GM21390 (cell line): Measurements from ENCODE around the gene KRT80.

Experiments
- ATAC-seq: cut with Tn5 transposase; IDR thresholded peaks from one replicate; pipeline ENCODE4 v1.9.1; 2021; ENCODE audit not compliant: unreplicated experiment

KRT80 gene

GRCh38 chr12:52156757-52157565 lies 34.9 kb downstream of the KRT80 start:
- ATAC-seq = no peak

GRCh38 chr12:52156311-52156710 lies 35.5 kb downstream of the KRT80 start:
- no peak for ATAC-seq

GRCh38 chr12:52155048-52155868 lies 36.6 kb downstream of the KRT80 start:
- ATAC-seq = no peak

GRCh38 chr12:52152905-52153317 lies 38.9 kb downstream of the KRT80 start:
- no peak for ATAC-seq

GRCh38 chr12:52151837-52152783 lies 39.7 kb downstream of the KRT80 start:
- no peak for ATAC-seq

- no peak for ATAC-seq
These were observed 40.5 kb downstream of the KRT80 start for GRCh38 chr12:52151153-52151836.

GRCh38 chr12:52149651-52150241 lies 42.1 kb downstream of the KRT80 start:
- no peak for ATAC-seq

GRCh38 chr12:52149182-52149641 lies 42.6 kb downstream of the KRT80 start:
- ATAC-seq = no peak

- ATAC-seq = no peak
These were observed 43.2 kb downstream of the KRT80 start for GRCh38 chr12:52148464-52149181.

GRCh38 chr12:52147964-52148463 lies 43.8 kb downstream of the KRT80 start:
- ATAC-seq = no peak

- no peak for ATAC-seq
These were observed 44.3 kb downstream of the KRT80 start for GRCh38 chr12:52147367-52147963.

GRCh38 chr12:52146822-52147366 lies 44.9 kb downstream of the KRT80 start:
- ATAC-seq = no peak

GRCh38 chr12:52146089-52146821 lies 45.6 kb downstream of the KRT80 start:
- ATAC-seq = no peak

- ATAC-seq = no peak
These were observed 46.4 kb downstream of the KRT80 start for GRCh38 chr12:52145228-52146088.

GRCh38 chr12:52144512-52145227 lies 47.1 kb downstream of the KRT80 start:
- no peak for ATAC-seq

GRCh38 chr12:52142431-52142830 lies 49.4 kb downstream of the KRT80 start:
- no peak for ATAC-seq
